ENCODE data around the gene CD4.
A peak's percentile ranks its signal among the peaks of the same experiment; 100 is the strongest.

The CD4 gene

DNA sequence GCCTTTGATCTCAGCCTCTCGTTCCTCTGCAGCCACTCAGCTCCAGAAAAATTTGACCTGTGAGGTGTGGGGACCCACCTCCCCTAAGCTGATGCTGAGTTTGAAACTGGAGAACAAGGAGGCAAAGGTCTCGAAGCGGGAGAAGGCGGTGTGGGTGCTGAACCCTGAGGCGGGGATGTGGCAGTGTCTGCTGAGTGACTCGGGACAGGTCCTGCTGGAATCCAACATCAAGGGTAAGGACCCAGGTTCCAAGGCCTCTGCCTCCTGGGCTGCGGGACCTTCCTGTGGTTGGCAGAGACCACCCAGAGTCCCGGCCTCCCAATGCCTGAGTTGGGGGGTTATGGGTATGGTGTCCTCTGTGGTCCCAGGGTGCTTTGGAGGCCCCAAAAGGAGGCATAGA, 27.8 kb downstream of the CD4 start:
- no peak for DNase-seq

DNA sequence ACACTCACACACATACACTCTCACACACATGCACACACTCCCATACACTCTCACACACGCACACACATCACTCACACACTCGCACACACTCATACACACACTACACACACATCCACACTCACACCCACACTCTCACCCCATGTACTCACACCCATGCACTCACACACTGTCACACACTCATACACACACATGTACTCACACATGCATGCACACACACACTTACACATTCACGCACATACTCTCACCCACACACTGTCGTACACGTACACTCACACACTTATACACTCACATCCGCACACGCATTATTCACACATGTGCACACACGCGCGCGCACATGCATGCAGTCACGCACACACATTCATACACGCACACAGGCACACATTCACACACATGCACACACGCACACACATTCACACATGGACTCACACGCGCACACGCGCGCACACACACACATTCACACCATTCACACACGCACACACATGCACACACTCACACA, 28.4 kb downstream of the CD4 start:
- no peak for DNase-seq

DNA sequence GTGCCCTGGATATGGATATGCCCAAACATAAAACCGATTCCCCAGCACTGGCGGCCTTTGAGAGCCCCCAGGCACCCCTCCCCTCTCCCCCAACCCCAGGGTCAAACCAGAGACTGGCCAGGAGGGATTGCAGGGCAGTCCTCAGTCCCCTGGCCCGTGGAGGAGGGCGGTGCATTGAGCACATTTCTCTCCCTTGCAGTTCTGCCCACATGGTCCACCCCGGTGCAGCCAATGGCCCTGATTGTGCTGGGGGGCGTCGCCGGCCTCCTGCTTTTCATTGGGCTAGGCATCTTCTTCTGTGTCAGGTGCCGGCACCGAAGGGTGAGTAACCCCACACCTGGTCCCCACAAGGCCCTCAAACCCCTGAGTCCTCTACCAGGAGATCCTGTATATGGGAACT, 28.9 kb downstream of the CD4 start:
- DNase-seq, result no peak

DNA sequence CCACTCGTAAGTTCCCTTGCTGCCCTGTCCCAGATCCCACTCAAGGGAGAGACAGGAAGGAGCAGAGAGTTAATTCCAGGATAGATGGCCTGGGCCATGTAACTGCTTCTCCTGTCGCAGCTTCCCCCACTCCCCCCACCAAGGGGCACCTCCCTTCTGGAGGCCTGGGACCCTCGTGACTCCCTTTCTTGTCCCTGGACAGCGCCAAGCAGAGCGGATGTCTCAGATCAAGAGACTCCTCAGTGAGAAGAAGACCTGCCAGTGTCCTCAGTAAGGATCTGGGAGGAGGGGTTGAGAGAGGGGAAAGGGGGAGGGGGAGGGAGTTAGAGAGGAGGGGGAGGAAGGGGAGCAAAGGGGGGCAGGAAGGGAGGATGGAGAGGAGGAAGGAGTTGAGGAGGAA, 29.3 kb downstream of the CD4 start:
- no peak for DNase-seq

DNA sequence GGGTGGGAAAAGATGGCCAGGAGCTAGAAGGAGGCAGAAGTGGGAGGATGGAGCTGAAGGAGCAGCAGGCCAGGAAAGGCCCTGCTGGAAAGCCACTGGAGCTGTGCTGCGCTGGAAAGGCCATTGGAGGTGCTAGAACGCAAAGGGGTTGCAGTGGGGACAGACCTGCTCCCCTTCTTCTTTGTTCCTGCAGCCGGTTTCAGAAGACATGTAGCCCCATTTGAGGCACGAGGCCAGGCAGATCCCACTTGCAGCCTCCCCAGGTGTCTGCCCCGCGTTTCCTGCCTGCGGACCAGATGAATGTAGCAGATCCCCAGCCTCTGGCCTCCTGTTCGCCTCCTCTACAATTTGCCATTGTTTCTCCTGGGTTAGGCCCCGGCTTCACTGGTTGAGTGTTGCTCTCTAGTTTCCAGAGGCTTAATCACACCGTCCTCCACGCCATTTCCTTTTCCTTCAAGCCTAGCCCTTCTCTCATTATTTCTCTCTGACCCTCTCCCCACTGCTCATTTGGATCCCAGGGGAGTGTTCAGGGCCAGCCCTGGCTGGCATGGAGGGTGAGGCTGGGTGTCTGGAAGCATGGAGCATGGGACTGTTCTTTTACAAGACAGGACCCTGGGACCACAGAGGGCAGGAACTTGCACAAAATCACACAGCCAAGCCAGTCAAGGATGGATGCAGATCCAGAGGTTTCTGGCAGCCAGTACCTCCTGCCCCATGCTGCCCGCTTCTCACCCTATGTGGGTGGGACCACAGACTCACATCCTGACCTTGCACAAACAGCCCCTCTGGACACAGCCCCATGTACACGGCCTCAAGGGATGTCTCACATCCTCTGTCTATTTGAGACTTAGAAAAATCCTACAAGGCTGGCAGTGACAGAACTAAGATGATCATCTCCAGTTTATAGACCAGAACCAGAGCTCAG, 30.0 kb downstream of the CD4 start:
- DNase-seq, result no peak

DNA sequence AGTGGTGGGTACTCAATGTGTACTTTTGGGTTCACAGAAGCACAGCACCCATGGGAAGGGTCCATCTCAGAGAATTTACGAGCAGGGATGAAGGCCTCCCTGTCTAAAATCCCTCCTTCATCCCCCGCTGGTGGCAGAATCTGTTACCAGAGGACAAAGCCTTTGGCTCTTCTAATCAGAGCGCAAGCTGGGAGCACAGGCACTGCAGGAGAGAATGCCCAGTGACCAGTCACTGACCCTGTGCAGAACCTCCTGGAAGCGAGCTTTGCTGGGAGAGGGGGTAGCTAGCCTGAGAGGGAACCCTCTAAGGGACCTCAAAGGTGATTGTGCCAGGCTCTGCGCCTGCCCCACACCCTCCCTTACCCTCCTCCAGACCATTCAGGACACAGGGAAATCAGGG, 30.8 kb downstream of the CD4 start:
- no peak for DNase-seq

DNA sequence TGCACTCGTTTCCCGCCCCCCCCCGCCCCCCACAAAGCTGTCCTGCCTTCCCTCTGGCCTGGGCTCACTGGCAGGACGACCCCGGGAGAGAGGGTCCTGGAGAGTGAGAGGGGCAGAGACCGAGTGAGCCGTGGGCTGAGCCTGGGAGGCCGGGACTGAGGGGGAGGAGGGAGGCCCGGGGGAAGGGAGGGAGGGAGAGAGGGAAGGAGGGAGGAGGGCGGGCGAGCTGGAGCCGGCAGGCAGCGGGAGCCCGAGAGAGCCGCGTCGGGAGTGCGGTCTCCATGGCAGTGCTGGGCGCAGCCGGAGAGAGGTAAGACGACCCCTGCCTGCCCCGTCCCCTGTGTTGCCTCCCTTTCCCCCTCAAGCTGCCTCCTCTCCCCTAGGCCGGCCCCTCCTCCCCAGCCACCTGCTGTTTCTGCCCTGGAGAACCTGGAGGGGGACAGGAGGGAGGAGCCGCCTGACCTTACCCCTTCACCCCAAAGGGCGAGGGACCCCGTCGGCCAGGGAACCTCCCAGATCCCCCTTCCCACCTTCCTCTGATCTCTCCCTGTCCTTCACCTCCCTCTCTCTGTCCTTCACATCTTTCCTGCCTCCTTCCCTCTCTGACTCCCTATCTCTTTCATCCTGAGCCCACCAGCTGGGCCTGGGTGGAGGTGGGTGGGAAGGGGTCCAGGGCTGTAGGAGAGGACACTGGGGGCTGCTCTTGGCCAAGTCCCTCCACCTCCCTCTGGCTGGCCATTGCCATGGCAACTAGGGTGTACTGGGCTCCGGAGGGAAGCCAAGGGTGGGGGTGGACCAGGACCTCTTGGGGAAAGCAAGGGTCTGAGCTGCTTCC, 32.5 kb downstream of the CD4 start, which contains the start of gene GPR162:
GPR162 (plus strand) TSS at position 231 of the 835 bp plus-strand sequence. CDS start 2,078 bp downstream, outside the sequence.
- DNase-seq, result peak; percentile 62

DNA sequence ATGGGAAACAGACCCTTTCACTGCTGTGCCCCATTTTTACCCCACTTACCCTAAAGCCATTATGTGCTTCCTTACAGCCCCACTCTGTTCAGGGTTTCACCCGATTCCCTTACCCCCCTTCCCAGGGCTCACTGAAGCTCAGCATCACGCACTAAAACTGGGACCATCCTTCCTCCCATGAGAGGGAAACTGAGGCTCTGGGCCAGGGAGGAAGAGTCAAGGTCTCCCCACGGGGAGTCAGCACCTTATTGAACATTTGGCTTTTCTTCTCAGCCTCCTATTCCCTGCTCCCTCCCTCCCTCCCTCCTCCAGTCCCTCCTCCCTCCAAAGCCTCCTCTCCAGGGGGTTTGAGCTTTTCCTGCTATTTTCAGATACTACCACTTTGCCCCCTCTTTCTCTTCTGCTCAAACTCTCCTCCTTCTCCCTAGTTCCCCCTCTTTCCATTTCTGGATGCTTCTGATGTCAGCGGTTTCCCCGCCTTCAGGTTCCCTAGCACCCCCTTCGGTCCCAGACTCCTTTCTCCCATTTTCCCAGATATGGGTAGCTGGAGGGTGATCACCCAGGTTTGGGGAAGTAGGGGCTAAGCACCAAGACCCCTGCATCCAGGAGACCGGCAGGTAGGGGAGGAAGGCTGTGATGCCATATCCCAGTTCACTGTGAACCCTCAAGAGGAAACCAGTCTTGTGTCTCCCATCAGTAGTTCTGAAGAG, 33.3 kb downstream of the CD4 start:
- no peak for DNase-seq

DNA sequence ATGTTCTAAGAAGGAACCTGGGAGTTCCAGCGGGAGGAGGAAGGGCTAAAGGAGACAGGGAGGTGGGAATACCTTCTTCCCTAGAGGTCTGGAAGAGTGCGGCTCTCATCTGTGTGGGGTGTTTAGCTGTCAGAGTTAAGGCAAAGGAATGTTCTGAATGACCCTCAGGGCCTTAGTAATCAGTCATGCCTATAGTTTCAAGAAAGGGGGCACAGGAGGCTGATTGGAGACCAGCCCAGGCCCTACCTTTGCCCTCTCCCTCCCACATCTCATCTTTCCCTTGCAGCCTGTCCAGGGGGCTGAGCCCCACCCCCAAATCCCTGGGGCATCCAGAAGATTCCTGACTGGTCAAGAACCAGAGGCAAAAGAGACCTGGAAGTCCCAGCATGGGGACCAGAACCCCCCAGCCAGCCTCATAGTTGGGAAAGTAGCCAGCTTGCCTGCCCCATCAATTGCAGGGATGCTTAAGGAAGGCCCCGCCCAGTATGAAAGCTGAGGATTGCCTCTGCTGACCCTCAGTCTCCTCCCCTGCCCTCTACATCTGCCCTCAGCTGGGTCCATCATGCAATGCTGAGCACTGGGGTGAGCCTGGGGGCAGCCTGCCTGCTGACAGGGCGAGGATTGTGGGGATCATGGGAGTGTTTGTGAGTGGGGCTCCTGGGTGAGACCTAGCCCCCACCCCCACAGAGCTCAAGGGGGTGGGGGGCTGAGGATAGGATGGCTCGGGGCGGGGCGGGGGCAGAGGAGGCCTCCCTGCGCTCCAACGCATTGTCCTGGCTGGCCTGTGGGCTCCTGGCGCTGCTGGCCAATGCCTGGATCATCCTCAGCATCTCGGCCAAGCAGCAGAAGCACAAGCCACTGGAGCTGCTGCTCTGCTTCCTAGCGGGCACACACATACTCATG, 34.1 kb downstream of the CD4 start:
- no peak for DNase-seq

DNA sequence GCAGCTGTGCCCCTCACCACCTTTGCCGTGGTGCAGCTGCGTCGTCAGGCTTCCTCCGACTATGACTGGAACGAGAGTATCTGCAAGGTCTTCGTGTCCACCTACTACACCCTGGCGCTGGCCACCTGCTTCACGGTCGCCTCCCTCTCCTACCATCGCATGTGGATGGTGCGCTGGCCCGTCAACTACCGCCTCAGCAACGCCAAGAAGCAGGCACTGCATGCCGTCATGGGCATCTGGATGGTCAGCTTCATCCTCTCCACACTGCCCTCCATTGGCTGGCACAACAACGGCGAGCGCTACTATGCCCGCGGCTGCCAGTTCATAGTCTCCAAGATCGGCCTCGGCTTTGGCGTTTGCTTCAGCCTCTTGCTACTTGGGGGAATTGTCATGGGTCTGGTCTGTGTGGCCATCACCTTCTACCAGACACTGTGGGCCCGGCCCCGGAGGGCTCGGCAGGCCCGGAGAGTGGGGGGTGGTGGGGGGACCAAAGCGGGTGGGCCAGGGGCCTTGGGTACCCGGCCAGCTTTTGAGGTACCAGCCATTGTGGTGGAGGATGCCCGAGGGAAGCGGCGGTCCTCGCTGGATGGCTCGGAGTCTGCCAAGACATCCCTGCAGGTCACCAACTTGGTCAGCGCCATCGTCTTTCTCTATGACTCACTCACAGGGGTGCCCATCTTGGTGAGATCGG, 34.9 kb downstream of the CD4 start:
- no peak for DNase-seq

DNA sequence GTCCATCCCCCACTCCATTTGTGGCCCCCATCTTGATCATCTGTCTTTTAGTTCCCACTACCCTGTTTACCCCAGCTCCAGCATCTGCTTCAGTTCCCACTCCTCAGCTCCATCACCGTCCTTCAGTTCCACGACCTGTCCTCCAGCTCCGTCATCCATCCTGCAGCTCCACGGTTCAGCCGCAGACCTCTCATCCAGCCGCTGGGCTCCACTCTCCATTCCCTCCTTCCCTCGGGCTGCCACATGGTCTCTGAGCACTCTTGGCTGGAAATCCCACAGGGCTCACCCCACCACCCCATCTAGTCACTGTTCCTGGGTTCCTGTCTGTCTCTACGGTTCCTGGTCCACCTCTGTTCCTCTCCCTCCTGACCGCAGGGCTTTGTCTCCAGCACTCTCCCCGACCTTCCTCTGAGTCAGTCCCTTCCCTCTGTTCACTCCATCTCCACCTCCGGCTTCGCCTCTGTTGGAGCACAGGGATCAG, 35.6 kb downstream of the CD4 start:
- peak; percentile 36 for DNase-seq

DNA sequence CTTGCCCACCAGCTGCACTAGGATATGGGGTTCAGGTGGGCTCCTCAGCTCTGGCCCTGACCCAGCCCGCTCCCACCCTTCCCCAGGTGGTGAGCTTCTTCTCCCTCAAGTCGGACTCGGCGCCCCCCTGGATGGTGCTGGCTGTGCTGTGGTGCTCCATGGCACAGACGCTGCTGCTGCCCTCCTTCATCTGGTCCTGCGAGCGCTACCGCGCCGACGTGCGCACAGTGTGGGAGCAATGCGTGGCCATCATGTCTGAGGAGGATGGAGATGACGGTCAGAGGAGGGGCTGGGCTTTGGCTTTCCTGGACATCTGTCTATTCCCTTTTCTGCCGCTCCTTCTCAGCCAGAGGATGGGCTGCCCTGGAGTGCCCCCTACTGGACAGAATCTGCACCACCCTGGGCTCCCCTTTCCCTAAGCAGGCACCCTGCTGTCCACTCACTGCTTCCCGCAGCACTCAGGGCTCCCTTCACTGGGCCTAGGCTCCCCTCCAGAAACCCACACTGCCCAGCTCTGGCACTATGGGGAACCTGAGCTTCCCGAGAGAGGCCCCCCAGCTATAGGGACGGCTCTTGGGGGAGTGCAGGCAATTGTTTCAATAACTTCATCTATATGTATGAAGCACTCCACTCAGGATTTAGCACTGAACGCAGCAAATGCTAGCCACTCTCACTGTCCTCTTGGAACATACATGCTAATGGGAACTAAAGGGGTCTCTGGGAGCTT, 36.2 kb downstream of the CD4 start:
- DNase-seq, result peak; percentile 82

DNA sequence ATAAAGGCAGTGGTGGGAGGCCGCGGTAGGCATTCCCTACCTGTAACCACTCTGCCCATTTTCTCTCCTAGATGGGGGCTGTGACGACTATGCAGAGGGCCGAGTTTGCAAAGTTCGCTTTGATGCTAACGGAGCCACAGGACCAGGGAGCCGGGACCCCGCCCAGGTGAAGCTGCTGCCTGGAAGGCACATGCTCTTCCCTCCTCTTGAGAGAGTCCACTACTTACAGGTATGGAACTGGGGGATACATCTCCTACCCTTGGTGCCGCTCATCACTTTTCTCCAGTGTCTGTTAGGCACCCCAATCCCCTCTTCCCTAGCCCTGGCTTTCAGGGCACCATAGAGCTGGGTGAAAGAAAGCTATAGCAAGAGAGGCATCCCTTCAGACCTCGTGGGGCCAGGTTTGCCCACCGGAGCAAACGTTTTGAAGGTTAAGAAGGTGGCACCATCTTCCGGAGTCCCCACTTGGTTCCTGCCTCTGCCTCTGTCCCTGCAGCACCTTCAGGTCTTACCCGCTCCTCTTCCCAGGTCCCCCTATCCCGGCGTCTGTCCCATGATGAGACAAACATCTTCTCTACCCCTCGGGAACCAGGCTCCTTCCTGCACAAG, 36.9 kb downstream of the CD4 start:
- no peak for DNase-seq

DNA sequence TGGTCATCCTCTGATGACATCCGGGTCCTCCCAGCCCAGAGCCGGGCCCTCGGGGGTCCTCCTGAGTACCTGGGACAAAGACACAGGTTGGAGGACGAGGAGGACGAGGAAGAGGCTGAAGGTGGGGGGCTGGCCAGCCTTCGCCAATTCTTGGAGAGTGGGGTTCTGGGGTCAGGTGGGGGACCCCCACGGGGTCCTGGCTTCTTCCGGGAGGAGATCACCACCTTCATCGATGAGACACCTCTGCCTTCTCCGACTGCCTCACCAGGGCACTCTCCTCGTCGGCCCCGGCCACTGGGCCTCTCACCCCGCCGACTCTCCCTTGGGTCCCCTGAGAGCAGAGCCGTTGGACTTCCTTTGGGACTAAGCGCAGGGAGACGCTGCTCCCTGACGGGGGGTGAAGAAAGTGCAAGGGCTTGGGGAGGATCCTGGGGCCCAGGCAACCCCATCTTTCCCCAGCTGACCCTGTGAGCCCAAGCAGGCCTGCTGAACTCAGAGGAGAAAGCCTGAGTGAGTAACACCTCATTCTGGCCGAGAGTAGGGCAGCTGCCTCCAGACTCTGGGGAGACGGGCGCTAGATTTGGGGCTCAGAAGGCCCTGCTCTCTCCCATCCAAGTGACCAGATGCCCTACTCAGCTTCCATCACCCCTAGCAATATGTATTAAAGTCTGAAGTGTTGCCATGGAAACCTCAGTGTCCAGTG, 37.6 kb downstream of the CD4 start:
- DNase-seq, result no peak

DNA sequence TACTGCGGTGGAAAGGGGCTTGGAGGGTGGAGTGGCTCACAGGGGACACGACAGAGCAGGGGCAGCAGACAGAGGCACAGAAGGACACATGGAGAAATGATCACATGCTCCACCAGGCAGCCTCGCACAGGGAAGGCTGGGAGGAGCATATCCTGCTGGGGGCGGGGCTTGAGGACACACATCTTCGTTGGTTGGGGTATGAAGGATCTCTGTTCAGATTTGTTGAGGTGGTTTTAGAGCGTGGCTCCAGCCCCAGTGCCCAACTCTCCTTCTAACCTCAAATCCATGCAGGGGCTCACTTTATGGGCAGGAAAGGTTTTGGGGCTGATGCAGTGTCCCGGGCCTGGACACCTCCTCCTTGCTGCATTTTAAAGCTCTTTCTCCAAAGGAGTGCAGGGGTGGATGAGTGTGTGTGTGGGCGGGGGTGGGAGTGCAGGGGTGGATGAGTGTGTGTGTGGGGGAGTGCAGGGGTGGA, 38.1 kb downstream of the CD4 start:
- DNase-seq, result peak; percentile 85

DNA sequence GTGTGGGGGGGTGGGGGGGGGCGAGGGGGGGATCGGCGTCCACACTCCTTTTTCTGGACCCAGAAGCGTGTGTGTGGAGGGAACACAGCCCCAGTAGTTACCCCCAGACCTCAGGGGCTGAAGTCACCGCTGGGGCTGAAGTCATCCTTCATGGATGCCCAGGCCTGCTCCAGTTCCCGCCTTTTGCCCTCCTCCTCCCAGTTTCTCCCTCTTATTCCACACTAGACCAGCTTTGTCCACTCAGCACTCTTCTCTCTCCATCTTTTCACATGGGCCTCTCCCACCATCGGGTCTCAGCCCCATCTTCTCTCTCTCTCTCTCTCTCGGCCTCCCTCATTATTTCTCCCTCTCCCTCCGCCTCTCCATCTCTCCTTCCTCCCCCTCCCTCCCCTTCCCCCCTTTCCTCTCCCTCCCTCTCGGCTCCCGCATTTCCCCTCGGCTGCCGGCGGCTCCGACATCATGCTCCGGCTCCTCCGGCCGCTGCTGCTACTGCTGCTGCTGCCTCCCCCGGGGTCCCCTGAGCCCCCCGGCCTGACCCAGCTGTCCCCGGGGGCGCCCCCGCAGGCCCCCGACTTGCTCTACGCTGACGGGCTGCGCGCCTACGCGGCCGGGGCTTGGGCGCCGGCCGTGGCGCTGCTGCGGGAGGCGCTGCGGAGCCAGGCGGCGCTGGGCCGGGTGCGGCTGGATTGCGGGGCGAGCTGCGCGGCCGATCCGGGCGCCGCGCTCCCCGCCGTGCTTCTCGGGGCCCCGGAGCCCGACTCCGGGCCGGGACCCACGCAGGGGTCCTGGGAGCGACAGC, 38.9 kb downstream of the CD4 start, which contains the start of gene P3H3:
P3H3 (plus strand) TSS at position 426 of the 799 bp plus-strand sequence; CDS start at position 460, 34 bp downstream.
- peak; percentile 65 for DNase-seq

DNA sequence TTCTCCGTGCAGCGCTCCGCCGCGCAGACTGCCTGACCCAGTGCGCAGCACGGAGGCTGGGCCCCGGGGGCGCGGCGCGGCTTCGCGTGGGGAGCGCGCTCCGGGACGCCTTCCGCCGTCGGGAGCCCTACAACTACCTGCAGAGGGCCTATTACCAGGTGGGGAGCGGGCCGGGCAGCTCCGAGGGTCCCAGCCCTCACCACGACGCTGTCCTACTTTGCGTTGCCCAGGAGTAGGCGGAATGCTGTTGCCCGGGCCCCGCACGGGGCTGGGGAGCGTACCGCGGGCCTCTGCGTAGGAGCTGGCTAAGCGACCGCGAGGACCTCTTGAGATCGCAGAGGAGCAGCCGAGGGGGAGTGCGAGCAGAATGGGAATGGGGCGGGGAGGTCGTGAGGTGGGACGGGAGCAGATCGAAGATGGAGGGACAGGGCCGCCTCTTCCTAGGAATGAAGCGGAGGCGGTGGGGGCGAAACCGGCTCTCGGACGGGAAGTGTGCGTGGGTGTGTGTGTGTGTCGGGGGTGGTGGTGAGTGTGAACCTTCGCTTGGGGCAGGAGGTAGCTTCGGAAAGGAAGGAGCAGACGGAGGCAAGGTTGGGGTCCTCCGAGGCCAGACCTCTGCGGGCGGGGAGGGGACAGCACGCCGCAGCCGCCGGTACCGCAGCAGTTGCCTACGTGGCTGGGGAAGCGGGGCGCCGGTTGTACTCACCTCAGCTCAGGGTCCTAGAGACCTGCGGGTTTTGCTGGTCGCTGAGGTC, 39.6 kb downstream of the CD4 start:
- peak; percentile 58 for DNase-seq
